ENCODE measurements around the gene FATE1. TPM values are rescaled to one million over a fixed set of nuclear protein-coding genes. Genes with fewer than 3 reads are reported as not detected.

FATE1 gene
- total RNA-seq, 2 experiments from 2014 or later: not detected

DNA sequence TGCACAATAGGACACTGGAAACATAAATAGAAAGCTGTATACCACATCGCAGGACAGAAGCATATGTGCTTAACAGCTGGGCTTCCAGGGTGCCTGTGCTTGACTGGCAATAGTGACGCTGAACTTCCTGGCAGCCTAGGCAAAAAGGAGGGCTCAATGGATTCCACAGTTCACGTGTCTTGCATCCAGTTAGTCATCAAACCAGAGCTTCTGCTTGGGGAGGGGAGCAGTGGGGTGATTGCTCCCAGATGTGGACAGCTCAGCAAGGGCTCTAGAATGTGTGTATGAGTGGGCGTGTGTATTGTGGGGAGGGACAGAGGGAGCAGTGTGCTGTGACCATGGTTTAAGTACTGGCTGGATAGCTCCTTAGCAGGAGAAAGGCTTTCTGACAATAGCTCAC, 18.3 kb upstream of the FATE1 start:
- Histone ChIP-seq H3K27ac (ENCODE audit: low read depth, low read length, poor library complexity, severe bottlenecking) (no peak overlapping the region), H3K4me2 (ENCODE audit: low read length) (no peak overlapping the region), H3K36me3 (ENCODE audit: insufficient read depth, low read length) (no peaks in the 10 kb centered on the region), H3K9me2 (ENCODE audit: insufficient read depth, low read length) (no peaks in the 10 kb centered on the region), H3K4me1 (ENCODE audit: insufficient read depth, low read length, poor library complexity, severe bottlenecking) (no peaks in the 10 kb centered on the region), H3K4me3 (ENCODE audit: low read depth, low read length, poor library complexity, severe bottlenecking) (no peak overlapping the region), H3K9me3 (ENCODE audit: low read length) (no peaks in the 10 kb centered on the region), H2AFZ (ENCODE audit: low read length) (no peak overlapping the region), H4K20me1 (ENCODE audit: insufficient read depth, low read length) (no peaks in the 10 kb centered on the region), H3K79me2 (ENCODE audit: insufficient read depth, low read depth, low read length) (no peaks in the 10 kb centered on the region)
- CTCF ChIA-PET (ENCODE audit: unreplicated experiment): no interaction called here
- no peak for DNase-seq (ENCODE audit: low spot score)
- TF ChIP-seq, protein P1, sequence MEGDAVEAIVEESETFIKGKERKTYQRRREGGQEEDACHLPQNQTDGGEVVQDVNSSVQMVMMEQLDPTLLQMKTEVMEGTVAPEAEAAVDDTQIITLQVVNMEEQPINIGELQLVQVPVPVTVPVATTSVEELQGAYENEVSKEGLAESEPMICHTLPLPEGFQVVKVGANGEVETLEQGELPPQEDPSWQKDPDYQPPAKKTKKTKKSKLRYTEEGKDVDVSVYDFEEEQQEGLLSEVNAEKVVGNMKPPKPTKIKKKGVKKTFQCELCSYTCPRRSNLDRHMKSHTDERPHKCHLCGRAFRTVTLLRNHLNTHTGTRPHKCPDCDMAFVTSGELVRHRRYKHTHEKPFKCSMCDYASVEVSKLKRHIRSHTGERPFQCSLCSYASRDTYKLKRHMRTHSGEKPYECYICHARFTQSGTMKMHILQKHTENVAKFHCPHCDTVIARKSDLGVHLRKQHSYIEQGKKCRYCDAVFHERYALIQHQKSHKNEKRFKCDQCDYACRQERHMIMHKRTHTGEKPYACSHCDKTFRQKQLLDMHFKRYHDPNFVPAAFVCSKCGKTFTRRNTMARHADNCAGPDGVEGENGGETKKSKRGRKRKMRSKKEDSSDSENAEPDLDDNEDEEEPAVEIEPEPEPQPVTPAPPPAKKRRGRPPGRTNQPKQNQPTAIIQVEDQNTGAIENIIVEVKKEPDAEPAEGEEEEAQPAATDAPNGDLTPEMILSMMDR (conservative IDR thresholded peaks at IDR 0.05; ENCODE audit: low read length): no peak
- no peak for TF ChIP-seq EZH2phosphoT487 (IDR thresholded peaks at IDR 0.05; ENCODE audit: borderline replicate concordance, low read depth, low read length)
- no TSS peak for BruUV-seq (replicated peaks)
- POLR2A ChIA-PET: no interaction called here
- intact Hi-C loops (cut with micrococcal nuclease; ENCODE audit: unreplicated experiment): no loop called here

GRCh38 chrX:151698485-151698884, 17.4 kb upstream of the FATE1 start:
- Histone ChIP-seq H3K36me3 (ENCODE audit: insufficient read depth, low read length) (no peaks in the 10 kb centered on the region), H3K9me2 (ENCODE audit: insufficient read depth, low read length) (no peaks in the 10 kb centered on the region), H4K20me1 (ENCODE audit: insufficient read depth, low read length) (no peaks in the 10 kb centered on the region), H3K27ac (ENCODE audit: low read depth, low read length, poor library complexity, severe bottlenecking) (no peak overlapping the region), H3K4me1 (ENCODE audit: insufficient read depth, low read length, poor library complexity, severe bottlenecking) (no peaks in the 10 kb centered on the region), H3K9me3 (ENCODE audit: low read length) (no peaks in the 10 kb centered on the region), H2AFZ (ENCODE audit: low read length) (no peak overlapping the region), H3K4me2 (ENCODE audit: low read length) (no peak overlapping the region), H3K4me3 (ENCODE audit: low read depth, low read length, poor library complexity, severe bottlenecking) (no peak overlapping the region), H3K79me2 (ENCODE audit: insufficient read depth, low read depth, low read length) (no peaks in the 10 kb centered on the region)
- CTCF ChIA-PET (ENCODE audit: unreplicated experiment): no interaction called here
- POLR2A ChIA-PET: no interaction called here
- DNase-seq (ENCODE audit: low spot score): no peak
- intact Hi-C loops (cut with micrococcal nuclease; ENCODE audit: unreplicated experiment): no loop called here
- BruUV-seq (replicated peaks): no TSS peak
- no peak for TF ChIP-seq EZH2phosphoT487 (IDR thresholded peaks at IDR 0.05; ENCODE audit: borderline replicate concordance, low read depth, low read length)
- TF ChIP-seq, protein P1 (conservative IDR thresholded peaks at IDR 0.05; ENCODE audit: low read length): no peak

DNA sequence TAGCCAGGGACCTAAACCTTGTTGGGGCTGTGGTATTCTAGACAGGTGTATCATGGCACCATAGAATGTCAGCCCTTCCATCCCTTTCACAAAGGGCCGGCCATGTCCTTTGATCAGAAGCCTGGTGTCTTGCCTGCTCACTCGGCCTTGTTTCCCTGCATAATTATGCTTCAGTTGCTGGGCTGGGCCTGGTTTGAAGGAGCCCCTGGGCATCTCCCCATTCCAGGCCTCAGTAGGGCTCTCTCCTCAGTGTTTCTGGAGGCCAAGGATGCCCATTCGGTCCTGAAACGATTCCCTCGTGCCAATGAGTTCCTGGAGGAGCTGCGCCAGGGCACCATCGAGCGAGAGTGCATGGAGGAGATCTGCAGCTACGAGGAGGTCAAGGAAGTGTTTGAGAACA, 16.1 kb upstream of the FATE1 start:
- no peak for TF ChIP-seq EZH2phosphoT487 (IDR thresholded peaks at IDR 0.05; ENCODE audit: borderline replicate concordance, low read depth, low read length)
- TF ChIP-seq, protein P1 (conservative IDR thresholded peaks at IDR 0.05; ENCODE audit: low read length): no peak
- Histone ChIP-seq H2AFZ (ENCODE audit: low read length) (no peak overlapping the region), H3K9me2 (ENCODE audit: insufficient read depth, low read length) (no peaks in the 10 kb centered on the region), H3K27ac (ENCODE audit: low read depth, low read length, poor library complexity, severe bottlenecking) (no peak overlapping the region), H3K79me2 (ENCODE audit: insufficient read depth, low read depth, low read length) (no peaks in the 10 kb centered on the region), H3K9me3 (ENCODE audit: low read length) (no peaks in the 10 kb centered on the region), H4K20me1 (ENCODE audit: insufficient read depth, low read length) (no peaks in the 10 kb centered on the region), H3K4me2 (ENCODE audit: low read length) (no peak overlapping the region), H3K4me3 (ENCODE audit: low read depth, low read length, poor library complexity, severe bottlenecking) (no peak overlapping the region), H3K4me1 (ENCODE audit: insufficient read depth, low read length, poor library complexity, severe bottlenecking) (no peaks in the 10 kb centered on the region), H3K36me3 (ENCODE audit: insufficient read depth, low read length) (no peaks in the 10 kb centered on the region)
- ChIA-PET POLR2A (no interaction called here), CTCF (ENCODE audit: unreplicated experiment) (no interaction called here)
- no TSS peak for BruUV-seq (replicated peaks)
- intact Hi-C loops (cut with micrococcal nuclease; ENCODE audit: unreplicated experiment): no loop called here
- DNase-seq (ENCODE audit: low spot score): no peak
